ENCODE data around the gene COBL.

COBL gene

GRCh38 chr7:51307651-51308210 is 8.9 kb downstream of the COBL start:
- no peak for DNase-seq (ENCODE audit: low read depth in 2 of 2)

- no peak for DNase-seq (ENCODE audit: low read depth in 2 of 2)
These were observed 9.8 kb downstream of the COBL start for GRCh38 chr7:51306761-51307160.

GRCh38 chr7:51304729-51305128 is 11.9 kb downstream of the COBL start:
- DNase-seq (ENCODE audit: low read depth in 2 of 2), result no peak

GRCh38 chr7:51303142-51303525 is 13.5 kb downstream of the COBL start:
- DNase-seq (ENCODE audit: low read depth in 2 of 2), result no peak

GRCh38 chr7:51301806-51302205 is 14.8 kb downstream of the COBL start:
- no peak for DNase-seq (ENCODE audit: low read depth in 2 of 2)

- no peak for DNase-seq (ENCODE audit: low read depth in 2 of 2)
These were observed 15.6 kb downstream of the COBL start for GRCh38 chr7:51300762-51301674.

GRCh38 chr7:51299391-51300133 is 17.0 kb downstream of the COBL start:
- no peak for DNase-seq (ENCODE audit: low read depth in 2 of 2)

- DNase-seq (ENCODE audit: low read depth in 2 of 2), result no peak
These were observed 17.7 kb downstream of the COBL start for GRCh38 chr7:51298912-51299311.

- DNase-seq (ENCODE audit: low read depth in 2 of 2), result no peak
These were observed 18.6 kb downstream of the COBL start for GRCh38 chr7:51297986-51298385.

- no peak for DNase-seq (ENCODE audit: low read depth in 2 of 2)
These were observed 21.0 kb downstream of the COBL start for GRCh38 chr7:51295440-51296245.

- no peak for DNase-seq (ENCODE audit: low read depth in 2 of 2)
These were observed 24.0 kb downstream of the COBL start for GRCh38 chr7:51292596-51292995.

- DNase-seq (ENCODE audit: low read depth in 2 of 2), result no peak
These were observed 25.7 kb downstream of the COBL start for GRCh38 chr7:51290702-51291540.

GRCh38 chr7:51290304-51290637 is 26.3 kb downstream of the COBL start:
- no peak for DNase-seq (ENCODE audit: low read depth in 2 of 2)

- DNase-seq (ENCODE audit: low read depth in 2 of 2), result no peak
These were observed 26.8 kb downstream of the COBL start for GRCh38 chr7:51289623-51290303.

- no peak for DNase-seq (ENCODE audit: low read depth in 2 of 2)
These were observed 27.6 kb downstream of the COBL start for GRCh38 chr7:51288896-51289622.

- no peak for DNase-seq (ENCODE audit: low read depth in 2 of 2)
These were observed 30.2 kb downstream of the COBL start for GRCh38 chr7:51286401-51286800.

- no peak for DNase-seq (ENCODE audit: low read depth in 2 of 2)
These were observed 36.5 kb downstream of the COBL start for GRCh38 chr7:51280156-51280555.

- no peak for DNase-seq (ENCODE audit: low read depth in 2 of 2)
These were observed 37.1 kb downstream of the COBL start for GRCh38 chr7:51279391-51280023.

- no peak for DNase-seq (ENCODE audit: low read depth in 2 of 2)
These were observed 37.8 kb downstream of the COBL start for GRCh38 chr7:51278797-51279196.
